C1 segment of cervical spinal cord (tissue), 14 donors: ENCODE data around the gene PYY.
"Not testable (repeated sequence)": the region's sequence is repeated elsewhere in the genome, so short reads cannot be mapped to it uniquely, and the experiment has no call there.

Source experiments
- DNase-seq, 14 donors: peaks; one replicate each; lab custom pipeline; 2025; lab: John Stamatoyannopoulos, UW

PYY gene

DNA sequence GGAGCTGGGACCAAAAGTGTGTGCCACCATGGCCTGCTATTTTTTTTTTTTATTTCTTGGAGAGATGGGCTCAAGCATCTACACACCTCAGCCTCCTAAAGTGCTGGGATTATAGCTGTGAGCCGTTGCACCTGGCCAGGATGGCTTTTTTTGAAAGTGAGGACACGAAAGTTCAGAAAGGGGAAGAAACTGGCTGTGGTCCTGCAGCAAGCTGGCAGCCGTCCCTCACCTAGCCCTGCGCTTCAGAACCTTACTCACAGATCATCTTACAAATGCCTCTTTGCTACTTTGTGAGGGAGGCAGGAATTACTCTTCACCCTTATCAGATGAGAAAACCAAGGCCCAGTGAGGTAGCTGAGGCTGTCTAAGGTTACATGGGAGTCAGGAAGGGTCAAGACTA is 7.0 kb downstream of the PYY start:
- DNase-seq = no peak

DNA sequence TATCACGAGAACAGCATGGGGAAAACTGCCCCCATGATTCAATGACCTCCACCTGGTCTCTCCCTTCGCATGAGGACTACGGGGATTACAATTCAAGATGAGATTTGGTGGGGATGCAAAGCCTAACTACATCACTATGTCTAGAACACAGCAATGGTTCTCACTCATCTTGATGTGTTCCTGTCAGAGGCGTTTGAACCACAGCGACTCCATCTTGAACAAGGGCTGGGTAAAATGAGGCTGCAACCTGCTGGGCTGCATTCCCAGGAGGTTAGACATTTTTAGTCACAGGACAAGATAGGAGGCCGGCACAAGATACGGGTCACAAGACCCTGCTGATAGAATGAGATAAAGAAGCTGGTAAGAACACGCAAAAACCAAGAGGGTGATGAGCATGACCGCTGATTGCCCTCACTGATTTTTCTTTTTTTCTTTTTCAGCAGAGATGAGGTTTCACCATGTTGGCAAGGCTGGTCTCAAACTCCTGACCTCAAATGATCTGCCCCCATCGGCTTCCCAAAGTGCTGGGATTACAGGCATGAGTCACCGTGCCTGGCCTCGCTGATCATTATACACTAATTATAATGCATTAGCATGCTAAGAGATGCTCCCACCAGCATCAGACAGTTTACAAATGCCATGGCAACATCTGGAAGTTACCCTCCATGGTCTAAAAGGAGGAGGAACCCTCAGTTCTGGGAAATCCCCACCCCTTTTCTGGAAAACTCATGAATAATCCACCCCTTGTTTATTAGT is 8.5 kb downstream of the PYY start:
- DNase-seq = no peak

DNA sequence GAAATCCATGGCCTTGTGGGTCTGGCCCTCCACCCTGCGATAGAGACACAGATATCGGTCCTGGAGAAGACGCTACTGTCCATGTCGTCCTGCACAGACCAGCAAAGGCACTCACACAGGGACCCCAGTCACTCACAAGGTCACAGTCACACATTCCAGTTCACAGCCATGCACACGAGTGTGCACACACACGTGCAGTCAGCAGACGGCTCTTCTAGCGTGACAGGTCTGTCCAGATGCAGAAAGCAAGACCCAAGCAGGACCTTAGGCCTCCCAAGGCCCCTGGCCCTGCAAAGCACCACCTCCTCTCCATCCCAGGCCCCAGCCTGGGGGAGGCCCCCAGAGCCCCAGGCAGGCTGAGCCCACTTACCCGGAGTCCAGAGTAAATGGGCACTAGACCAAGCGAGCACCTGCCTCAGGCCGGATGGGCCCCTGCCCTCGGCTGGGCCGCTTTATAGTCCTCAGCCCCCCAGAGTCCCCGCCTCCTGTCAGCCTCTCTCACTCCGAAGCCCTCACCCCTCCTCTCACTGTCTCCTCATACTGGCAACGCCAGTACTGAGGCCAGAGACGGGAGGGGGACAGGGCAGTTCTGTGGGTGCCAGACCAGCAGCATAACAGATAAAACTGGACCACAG is 11.6 kb downstream of the PYY start, which contains the start of gene PPY:
Gene PPY, minus strand, starts transcription at position 426 of the 635 bp plus-strand sequence. CDS start 822 bp downstream, outside the sequence.
- no peak for DNase-seq

DNA sequence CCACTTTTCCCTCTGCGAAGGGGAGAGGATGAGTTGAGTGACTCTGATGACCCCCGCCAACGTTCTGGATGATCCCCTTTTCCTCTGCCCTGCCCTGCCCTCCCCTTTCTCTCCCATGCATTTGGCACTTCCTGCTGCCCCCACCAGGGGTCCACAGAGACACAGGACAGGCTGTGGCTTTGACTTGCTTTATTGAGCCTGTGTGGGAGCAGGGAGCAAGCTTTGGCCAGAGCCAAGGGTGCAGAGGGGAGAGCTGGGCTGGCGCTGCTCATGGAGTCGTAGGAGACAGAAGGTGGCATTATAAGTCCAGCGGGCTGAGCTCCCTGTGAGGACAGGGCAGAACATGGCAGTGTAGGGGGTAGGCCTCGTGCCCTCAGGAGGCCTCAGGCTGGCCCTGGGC is 13.1 kb downstream of the PYY start:
- DNase-seq = peak in 1 of 14 donors; percentile 3

DNA sequence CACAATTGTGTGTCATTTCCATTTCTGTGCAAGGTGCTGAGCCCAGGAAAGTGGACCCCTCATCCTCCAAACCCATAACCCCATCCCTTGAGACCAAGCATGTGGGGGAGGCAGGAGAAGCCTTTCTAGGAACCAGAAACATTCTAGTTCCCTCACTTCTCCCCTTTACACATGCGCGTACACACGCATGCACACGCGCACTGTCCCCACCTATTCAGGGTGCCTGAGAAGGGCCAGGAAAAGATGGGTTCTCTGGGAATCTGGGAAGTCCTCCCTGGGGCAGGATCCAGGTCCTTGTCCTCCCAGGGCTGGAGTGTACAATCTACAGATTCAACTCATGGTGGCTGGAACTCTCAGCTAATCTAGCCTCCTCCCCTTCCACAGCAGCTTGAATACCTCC is 13.9 kb downstream of the PYY start:
- DNase-seq = no peak

DNA sequence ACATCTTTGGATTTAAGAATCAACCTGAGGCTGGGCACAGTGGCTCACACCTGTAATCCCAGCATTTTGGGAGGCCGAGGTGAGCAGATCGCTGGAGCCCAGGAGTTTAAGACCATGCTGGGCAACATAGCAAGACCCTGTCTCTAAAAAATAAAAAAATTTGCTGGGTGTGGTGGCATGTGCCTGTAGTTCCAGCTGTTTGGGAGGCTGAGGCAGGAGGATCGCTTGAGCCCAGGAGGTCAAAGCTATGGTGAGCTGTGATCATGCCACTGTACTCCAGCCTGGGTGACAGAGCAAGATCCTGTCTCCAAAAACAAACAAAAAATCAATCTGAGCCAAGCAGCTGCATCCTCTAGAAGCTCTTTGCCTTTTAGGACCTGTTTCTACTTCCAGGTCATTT is 14.3 kb downstream of the PYY start:
- DNase-seq = not testable (repeated sequence)

DNA sequence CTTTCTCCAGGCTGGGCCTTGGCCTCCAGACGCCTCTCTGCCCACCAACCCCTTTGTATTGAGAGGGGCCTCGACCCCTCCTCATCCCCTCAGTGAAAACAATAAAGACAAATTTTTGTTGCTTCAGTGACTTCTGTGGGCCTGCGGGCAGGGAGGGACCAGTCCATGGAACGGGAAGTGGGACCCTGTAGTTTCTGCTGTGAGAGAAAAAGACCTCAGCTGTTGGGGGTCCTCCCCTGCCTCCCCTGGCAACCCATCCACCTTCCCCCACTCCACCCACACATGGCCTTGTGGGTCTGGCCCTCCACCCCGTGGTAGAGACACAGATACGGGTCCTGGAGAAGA is 14.9 kb downstream of the PYY start:
- no peak for DNase-seq

DNA sequence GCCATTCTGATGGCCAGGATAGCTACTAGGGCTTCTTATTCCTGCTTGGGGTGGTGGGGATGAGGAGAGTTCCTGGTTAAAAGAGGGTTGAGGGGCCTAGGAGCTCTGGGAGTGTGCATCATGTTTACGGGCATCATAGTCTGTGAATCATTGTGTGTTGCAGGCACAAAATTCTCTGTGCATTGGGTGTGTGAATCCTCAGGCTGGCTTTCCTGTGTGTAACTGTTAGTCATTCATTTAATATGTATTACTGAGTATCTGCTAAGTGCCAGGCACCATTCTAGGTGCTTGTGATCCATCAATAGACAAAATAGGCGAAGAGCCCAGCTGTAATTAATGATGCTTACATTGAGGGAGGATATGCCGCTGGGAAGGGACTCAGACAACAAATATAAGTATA is 17.3 kb downstream of the PYY start:
- no peak for DNase-seq

DNA sequence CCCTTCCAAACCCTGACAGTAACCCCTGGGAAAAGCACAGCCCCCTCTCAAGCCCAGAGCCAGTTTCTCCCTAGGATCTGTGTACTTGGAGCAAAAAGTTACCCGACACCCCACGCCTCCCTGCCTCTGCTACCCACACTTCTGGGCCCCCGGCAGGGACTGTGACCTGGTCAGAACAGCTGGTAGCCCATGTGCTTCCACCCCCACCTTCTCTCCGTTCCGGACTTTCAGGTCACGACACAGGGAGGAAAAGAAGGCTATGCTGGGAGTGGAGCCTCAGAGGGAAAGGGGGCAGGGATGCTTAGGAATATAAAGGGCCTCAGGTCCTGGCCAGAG is 17.8 kb downstream of the PYY start:
- no peak for DNase-seq

DNA sequence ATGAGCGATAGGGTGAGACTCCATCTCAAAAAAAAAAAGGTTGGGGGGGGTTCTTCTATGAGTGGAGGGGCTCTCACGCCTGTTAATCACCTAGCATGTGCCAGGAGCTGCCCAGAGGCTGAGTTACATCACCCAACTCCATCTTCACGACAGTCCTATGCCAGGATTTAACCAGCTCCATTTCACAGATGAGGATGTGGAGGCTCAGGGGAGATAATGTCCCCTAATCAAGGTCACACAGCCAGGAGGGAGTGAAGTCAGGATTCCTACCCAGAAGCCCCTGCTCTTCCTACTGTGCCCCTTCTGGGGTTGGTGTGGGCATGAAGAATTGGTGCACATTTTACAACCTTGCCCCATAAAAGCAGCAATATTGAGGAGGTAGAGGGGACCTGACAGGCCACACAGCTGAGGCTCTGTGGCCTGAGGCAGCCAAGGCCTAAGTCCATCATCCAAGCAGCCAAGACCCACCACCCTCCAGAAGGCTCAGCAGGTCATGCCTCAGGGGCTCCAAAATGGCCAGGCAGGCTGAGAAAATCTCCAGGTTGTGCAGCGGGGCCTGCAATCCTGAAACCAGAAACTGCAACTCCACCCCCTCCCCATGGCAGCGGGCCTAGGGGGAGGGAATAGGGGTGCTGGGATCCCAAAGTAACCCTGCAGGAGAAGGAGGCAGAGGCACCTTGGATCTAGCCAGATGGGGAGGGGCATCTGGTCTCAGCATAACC is 18.4 kb downstream of the PYY start:
- no peak for DNase-seq

DNA sequence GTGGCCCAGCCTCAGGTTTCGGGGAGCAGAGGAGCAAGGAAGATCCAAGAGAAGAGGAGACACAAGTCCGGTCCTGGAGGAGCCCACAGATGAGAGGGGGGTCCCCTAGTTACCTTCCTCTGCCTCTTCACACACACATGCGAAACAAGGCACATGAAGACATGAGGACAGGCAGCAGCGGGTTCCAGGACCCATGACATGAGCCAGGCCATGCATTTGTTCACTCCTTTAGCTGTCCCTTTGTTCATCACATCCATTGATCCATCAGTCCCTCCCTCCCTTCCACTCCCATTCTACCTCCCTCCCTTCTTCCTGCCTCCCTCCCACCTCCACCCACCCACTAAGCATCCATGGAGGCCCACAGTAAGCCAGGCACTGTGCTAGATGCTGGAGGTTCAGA is 20.8 kb downstream of the PYY start:
- no peak for DNase-seq

DNA sequence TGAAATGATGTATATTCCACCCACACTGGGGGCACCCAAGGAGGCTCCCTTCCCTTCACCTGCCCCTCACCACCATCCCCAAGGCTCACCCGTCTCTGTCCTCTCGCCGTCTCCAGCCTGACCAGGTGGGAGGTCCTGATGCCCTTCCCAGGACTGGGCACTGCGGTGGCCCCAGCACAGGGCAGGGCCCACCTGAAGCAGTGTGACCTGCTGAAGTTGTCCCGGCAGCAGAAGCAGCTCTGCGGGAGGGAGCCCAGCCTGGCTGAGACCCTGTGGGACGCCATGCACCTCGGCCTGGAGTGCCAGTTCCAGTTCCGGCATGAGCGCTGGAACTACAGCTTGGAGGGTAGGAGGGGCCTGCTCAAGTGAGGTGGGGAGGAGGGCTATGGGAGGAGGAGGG is 21.4 kb downstream of the PYY start:
- no peak for DNase-seq

DNA sequence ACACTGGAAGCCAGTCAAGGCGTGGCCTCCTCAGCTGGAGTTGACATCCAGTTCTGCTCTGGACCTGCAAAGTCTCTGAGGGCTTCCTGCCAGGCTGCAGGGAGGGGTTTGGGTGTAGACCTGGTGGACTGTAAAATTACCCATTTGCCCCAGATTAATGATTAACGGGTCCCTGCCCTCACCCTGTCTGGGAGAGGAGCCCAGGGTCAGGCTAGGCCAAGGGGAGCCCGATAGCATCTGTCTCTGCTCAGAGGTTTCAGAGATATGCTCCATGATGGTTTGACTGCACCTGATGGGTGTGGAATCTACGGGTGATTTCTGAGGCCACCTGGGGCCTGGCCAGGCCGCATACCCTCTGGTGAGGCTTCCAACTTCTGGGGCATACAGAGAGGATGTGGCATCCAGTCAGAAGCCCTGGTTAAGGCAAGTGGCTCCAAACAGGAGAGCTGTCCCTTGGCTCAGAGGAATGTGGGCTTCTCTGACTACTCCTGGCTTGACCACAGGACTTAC is 22.6 kb downstream of the PYY start:
- no peak for DNase-seq

DNA sequence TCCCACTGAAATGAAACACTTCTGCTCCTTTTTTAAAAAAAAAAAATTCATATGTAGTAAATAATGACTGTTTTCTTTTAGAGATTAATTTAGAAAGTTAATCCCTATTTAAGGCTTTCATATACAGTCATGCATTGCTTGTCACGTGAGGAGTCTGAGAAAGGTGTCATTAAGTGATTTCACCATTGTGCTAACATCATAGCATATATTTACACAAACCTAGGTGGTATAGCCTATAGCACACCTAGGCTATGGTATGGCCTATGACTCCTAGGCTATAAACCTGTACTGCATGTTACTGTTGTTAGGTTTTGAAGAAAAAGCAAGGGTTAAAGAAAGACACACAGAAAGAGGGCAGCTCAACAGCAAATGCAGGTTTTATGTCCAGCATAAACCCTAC is 25.1 kb downstream of the PYY start:
- DNase-seq = no peak

DNA sequence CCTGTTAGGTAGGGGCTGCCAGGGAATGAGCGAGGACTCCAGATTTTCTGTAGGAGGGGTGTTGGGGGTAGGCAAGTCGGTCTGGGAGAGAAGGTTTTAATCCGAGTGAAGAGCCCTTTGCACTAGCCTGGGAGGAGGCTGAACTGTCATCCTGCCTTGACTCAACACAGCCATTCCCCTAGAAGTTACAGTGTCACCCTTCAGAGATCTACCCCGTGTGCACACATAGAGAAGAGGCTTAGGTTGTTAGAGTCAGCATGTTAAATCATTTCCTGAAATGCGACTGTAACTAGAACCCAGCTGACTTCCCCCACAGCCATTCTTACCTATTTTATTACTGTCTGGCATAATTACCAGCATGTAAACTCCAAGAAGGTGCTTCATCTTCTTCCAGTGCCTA is 25.8 kb downstream of the PYY start:
- DNase-seq = not testable (repeated sequence)

DNA sequence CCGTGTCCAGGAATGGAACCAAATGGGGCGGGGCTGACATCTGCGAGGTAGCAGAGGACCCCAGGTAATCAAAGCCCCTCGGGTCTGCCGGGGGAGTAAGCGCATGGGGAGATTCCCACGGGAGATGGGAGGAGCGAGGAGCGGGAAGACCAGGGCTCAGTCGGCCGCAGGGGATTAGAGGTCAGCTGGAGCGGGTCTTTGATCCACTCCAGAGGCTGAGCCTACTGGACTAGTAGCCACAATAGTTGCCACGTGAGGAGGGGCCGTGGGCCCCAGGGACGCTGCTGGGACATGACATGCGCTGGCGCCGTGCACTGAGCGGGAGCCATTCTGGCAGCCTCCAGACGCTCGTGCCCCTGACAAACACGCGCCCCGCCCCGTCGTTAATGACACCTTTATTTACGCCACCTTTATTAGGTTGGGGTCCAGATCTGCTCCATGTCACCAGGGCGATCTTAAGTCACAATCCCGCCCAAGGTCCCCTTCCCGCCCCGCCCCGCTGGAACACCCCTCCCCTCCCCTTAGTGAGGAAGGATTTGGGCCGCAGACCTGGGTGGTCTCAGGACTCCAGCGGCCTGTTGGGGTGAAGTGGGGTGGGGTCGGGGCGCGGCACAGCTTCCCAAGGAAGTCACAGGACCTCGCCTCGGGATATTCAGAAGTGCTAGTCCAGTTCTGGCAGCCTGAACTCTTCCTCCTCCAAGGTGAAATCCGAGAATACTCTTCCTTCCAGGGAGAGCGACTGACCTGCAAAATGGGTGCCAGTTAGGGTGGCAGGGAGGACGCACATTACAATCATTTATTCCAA is 26.5 kb downstream of the PYY start:
- DNase-seq = no peak

DNA sequence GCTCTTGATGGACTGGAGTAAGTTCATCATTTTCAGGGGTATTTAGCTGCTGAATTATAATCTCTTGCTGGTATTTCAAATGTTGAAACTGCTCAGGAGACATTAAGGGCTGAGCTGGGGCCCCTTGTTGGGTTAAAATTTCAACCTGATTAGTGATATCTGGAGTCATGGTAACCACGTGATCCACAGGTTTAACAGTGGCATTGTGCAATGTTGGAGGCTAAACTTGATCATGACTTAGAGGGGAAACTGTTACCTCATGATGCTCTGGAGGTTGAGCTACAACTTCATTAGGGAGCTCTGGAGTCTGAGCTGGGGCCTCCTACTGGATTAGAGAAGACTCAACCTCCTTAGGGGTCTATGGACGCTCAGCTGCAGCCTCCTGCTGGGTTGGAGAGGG is 29.2 kb downstream of the PYY start:
- DNase-seq = no peak

DNA sequence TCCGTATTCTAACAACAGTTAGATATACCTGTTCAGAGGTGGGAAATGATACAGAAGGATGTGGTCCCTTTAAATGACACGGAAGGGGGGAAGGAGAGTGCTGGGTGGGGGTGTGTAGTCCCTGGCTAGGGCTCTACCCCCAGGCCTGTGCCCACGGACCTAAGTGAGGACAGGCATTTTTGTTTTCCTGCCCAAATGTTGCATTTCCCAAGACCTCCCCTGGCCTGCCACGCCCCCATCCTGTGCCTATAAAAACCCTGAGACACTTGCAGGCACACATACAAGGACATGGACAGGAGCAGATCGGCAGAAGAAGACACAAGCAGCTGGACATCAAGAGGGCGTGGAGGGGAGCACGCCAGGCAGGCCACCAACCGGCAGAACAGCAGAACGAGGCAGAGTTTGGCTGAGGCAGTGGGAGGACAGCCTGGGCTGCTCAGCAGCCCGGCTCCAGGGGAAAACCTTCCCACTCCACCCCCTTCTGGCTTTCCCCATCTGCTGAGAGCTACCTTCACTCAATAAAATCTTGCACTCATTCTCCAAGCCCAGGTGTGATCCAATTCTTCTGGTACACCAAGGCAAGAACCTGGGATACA is 33.1 kb downstream of the PYY start:
- no peak for DNase-seq

DNA sequence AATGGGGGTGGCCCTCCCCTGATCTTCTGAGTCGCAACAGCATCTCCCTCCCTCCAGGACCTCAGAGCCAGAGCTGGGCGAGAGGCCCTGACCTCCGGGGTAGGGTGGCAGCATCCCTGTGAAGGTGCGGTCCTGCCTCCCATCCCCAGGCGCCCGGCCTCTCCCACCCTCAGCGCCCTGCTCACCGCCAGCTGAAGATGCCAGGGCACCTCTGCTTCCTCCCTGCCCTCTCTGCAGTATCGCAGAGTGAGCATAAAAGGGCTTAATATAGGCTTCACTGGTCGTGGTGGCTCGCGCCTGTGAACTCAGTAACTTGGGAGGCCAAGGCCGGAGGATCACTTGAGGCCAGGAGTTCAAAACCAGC is 35.7 kb downstream of the PYY start:
- DNase-seq = no peak

DNA sequence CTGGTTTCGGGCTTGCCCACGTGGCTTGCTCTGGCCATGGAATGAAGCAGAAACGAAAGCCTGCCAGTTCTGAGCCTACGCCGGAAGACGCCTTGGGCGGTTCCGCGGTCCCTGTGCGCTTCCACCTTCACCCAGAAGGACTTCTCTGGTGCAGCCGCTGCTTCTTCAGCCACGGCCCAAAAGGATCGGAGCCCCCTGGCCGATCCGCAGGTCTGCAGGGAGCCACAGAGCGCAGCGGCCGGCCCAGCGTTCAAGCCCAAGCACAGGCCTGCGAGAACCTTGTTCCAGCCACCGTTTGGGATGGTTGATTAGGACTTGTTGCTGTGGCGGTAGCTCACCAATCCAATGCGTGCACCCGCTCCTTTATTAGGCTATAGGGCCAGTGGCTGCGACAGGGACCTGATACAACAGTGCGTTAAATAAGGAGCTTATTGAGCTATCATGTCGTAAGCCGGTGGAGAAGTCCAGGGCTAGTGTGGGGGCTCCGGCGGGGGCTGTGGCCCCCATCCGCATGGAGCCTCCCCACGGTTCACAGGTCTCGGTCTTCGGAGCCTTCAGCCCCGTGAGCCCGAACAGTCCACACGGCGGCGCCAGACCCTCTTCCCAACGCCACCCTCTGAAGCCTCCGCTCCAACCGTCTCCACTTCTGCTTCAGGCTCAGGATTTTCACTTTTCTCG is 36.3 kb downstream of the PYY start:
- peak in 6 of 14 donors; percentile 2 to 39 (median 12) for DNase-seq

DNA sequence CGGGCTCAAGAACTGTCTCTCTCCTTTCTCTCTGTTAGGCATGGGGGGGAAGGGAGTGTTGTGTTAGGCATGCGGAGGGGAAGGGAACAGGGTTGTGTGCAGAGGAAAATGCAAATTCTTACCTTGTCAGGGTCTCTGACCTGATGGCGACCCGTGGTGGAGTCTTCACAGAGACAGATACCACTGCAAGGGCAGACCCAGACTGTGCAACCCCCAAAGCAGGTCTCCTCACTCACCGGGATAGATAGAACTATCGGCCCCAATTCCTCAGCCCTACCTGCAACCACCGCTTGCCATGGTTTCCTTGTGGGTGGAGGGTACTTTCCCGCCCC is 36.8 kb downstream of the PYY start:
- DNase-seq = no peak
